Thyroid gland (tissue), 4 donors: ENCODE data around the gene AFAP1.

Experiments used
- CTCF ChIP-seq, 6 experiments: fragments of 200-600 bp in 3 of 6; fragments of 450-650 bp in 3 of 6; sonication (generic) in 3 of 6; IDR thresholded peaks; one replicate each; pipeline ENCODE4 v1.5.1; 2016 to 2019; ENCODE audit warnings: antibody characterized with exemption in 6 of 6, mild to moderate bottlenecking in 2 of 6, inconsistent platforms in 1 of 6, moderate library complexity in 1 of 6
- POLR2A ChIP-seq, 2 donors: fragments of 450-650 bp; IDR thresholded peaks; one replicate each; pipeline ENCODE4 v1.6.1; 2017; ENCODE audit warnings: antibody characterized with exemption in 2 of 2, mild to moderate bottlenecking in 2 of 2, moderate library complexity in 1 of 2

GRCh38 chr4:7788193-7788592 is 151.5 kb downstream of the AFAP1 start:
- no peak for TF ChIP-seq CTCF (IDR thresholded peaks at IDR 0.05)
- TF ChIP-seq POLR2A (IDR thresholded peaks at IDR 0.05): no peak
